HEK293 (cell line): ENCODE results near the gene ETS2.

Experiments
- CTCF ChIA-PET: fragments of 350-600 bp; formaldehyde crosslinking; extraction: SDS; loops from one replicate; lab custom pipeline; 2021; ENCODE audit warnings: antibody characterized with exemption; lab: Yijun Ruan, JAX
- POLR2A ChIA-PET: fragments of 300-600 bp; formaldehyde crosslinking; extraction: SDS; loops from one replicate; lab custom pipeline; 2020; ENCODE audit warnings: antibody characterized with exemption, inconsistent platforms; lab: Yijun Ruan, JAX
- H3K27ac ChIP-seq: fragments of 200-500 bp; sonication (Bioruptor generic); 2 replicates; pipeline ENCODE4 v1.5.1; 2014; ENCODE audit warnings: low read depth, low read length, control low read depth, inconsistent platforms; ENCODE audit errors: extremely low read depth
- H3K36me3 ChIP-seq, 2 experiments: fragments of 200-500 bp in 1 of 2; sonication (Bioruptor generic) in 1 of 2; 1 replicate in 1 of 2; 2 replicates in 1 of 2; pipeline ENCODE4 v1.5.1; 2014 to 2017; ENCODE audit warnings: inconsistent platforms in 2 of 2, low read length in 2 of 2; ENCODE audit not compliant: control insufficient read depth in 2 of 2, insufficient read depth in 1 of 2
- H3K4me1 ChIP-seq: fragments of 200-500 bp; sonication (Bioruptor generic); 2 replicates; pipeline ENCODE4 v1.5.1; 2014; ENCODE audit warnings: mild to moderate bottlenecking, low read length, inconsistent platforms; ENCODE audit not compliant: control insufficient read depth, insufficient read depth
- H3K4me3 ChIP-seq: 2 replicates; pipeline ENCODE4 v1.5.1; 2011; ENCODE audit warnings: low read depth, mild to moderate bottlenecking, control low read depth, low read length, moderate library complexity
- H3K9me3 ChIP-seq: fragments of 200-500 bp; sonication (Bioruptor generic); 2 replicates; pipeline ENCODE4 v1.5.1; 2014; ENCODE audit warnings: low read depth, low read length, inconsistent platforms; ENCODE audit not compliant: control insufficient read depth, insufficient read depth
- CTCF ChIP-seq: fragments of 450-650 bp; formaldehyde crosslinking; IDR thresholded peaks from 2 replicates; pipeline ENCODE4 v1.5.1; 2016; ENCODE audit warnings: missing biosample characterization, missing genetic modification characterization
- INSM2 ChIP-seq: fragments of 450-650 bp; formaldehyde crosslinking; IDR thresholded peaks from 2 replicates; pipeline ENCODE4 v1.5.1; 2016; ENCODE audit warnings: missing biosample characterization, missing genetic modification characterization
- KLF1 ChIP-seq: fragments of 450-650 bp; formaldehyde crosslinking; IDR thresholded peaks from 2 replicates; pipeline ENCODE4 v1.5.1; 2016; ENCODE audit warnings: missing biosample characterization, missing genetic modification characterization
- KLF10 ChIP-seq: fragments of 450-650 bp; IDR thresholded peaks from 2 replicates; pipeline ENCODE4 v1.5.1; 2018; ENCODE audit warnings: missing biosample characterization, mild to moderate bottlenecking, missing genetic modification characterization
- SCRT1 ChIP-seq: fragments of 450-650 bp; formaldehyde crosslinking; IDR thresholded peaks from 2 replicates; pipeline ENCODE4 v1.5.1; 2016; ENCODE audit warnings: missing biosample characterization, missing genetic modification characterization, borderline replicate concordance
- SETDB1 ChIP-seq: IDR thresholded peaks from one replicate; pipeline ENCODE4 v1.6.1; 2017; ENCODE audit warnings: mild to moderate bottlenecking, low read length, moderate library complexity, mixed read lengths; ENCODE audit not compliant: insufficient read length
- ZBTB11 ChIP-seq: fragments of 450-650 bp; formaldehyde crosslinking; conservative IDR thresholded peaks from 2 replicates; pipeline ENCODE4 v1.5.1; 2016; ENCODE audit warnings: low read depth, missing biosample characterization, missing genetic modification characterization
- ZNF146 ChIP-seq: fragments of 450-650 bp; formaldehyde crosslinking; IDR thresholded peaks from 2 replicates; pipeline ENCODE4 v1.5.1; 2016; ENCODE audit warnings: missing biosample characterization, missing genetic modification characterization
- ZNF202 ChIP-seq: fragments of 450-650 bp; formaldehyde crosslinking; IDR thresholded peaks from 2 replicates; pipeline ENCODE4 v1.5.1; 2016; ENCODE audit warnings: missing biosample characterization, missing genetic modification characterization, borderline replicate concordance
- ZNF266 ChIP-seq: fragments of 450-650 bp; formaldehyde crosslinking; IDR thresholded peaks from 2 replicates; pipeline ENCODE4 v1.5.1; 2016; ENCODE audit warnings: missing biosample characterization, missing genetic modification characterization, low read depth
- ZNF335 ChIP-seq: fragments of 450-650 bp; formaldehyde crosslinking; conservative IDR thresholded peaks from 2 replicates; pipeline ENCODE4 v1.5.1; 2016; ENCODE audit warnings: missing biosample characterization, missing genetic modification characterization
- ZNF398 ChIP-seq: fragments of 450-650 bp; formaldehyde crosslinking; IDR thresholded peaks from 2 replicates; pipeline ENCODE4 v1.5.1; 2017; ENCODE audit warnings: missing biosample characterization, missing genetic modification characterization
- ZNF521 ChIP-seq: fragments of 450-650 bp; formaldehyde crosslinking; IDR thresholded peaks from 2 replicates; pipeline ENCODE4 v1.5.1; 2017; ENCODE audit warnings: missing biosample characterization, mild to moderate bottlenecking, missing genetic modification characterization
- ZNF626 ChIP-seq: fragments of 450-650 bp; sonication (Bioruptor Pico); formaldehyde crosslinking; IDR thresholded peaks from 2 replicates; pipeline ENCODE4 v1.5.1; 2018; ENCODE audit warnings: missing biosample characterization, missing genetic modification characterization, inconsistent platforms
- TF ChIP-seq, protein P1 (sequence below): sonication (generic); formaldehyde crosslinking; IDR thresholded peaks from 2 replicates; pipeline ENCODE4 v1.8.1; 2022; ENCODE audit warnings: mild to moderate bottlenecking, moderate library complexity, missing genetic modification reagents
- TF ChIP-seq, protein P2 (sequence below): fragments of 450-650 bp; formaldehyde crosslinking; IDR thresholded peaks from 2 replicates; pipeline ENCODE4 v1.5.1; 2016; ENCODE audit warnings: missing biosample characterization, missing genetic modification characterization

Gene ETS2

DNA sequence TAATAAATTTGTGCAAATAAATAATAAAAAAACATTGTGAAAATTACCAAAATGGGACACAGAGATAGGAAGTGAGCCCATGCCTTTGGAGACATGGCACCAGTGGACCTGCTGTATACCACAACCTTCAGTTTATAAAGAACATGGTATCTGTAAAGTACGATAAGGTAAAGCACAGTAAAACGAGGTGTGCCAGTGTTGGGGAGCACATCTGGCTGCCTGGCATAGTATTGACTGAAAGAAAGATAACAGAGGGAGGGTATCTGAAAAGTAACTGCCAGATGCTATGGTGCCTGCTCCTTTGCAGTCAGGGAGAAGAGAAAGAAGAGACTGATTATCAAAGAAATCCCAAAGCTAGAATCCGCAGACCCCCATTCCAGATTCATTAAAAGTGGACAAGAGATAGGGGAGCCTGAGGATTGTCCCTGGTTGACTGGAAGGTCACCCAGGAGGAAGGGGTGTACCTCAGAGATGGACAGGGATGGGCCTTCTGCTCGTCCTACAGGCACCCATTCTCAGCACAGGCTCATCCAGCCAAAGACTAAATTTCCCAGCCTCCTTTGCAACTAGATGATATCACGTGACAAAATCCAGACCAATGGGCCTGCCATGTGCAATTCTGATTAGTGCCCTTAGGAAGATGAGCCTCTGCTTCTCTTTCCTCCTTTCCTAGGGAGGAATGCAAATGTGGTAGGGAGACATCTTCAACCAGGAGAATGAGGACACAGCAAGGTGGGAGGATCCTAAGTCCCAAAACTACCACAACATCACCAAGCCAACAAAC is 12.9 kb upstream of the ETS2 start:
- POLR2A ChIA-PET: no interaction called here
- H3K9me3 ChIP-seq: no peaks in the 10 kb centered on the region
- TF ChIP-seq, protein P1, sequence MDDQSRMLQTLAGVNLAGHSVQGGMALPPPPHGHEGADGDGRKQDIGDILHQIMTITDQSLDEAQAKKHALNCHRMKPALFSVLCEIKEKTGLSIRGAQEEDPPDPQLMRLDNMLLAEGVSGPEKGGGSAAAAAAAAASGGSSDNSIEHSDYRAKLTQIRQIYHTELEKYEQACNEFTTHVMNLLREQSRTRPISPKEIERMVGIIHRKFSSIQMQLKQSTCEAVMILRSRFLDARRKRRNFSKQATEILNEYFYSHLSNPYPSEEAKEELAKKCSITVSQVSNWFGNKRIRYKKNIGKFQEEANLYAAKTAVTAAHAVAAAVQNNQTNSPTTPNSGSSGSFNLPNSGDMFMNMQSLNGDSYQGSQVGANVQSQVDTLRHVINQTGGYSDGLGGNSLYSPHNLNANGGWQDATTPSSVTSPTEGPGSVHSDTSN (CRISPR knock-in tag): no peak
- TF ChIP-seq CTCF (tag by site-specific recombination) (no peak), ZNF335 (tag by site-specific recombination) (no peak), SETDB1 (no peak), ZNF266 (tag by site-specific recombination) (no peak), ZNF146 (no peak), KLF10 (no peak), ZNF521 (tag by site-specific recombination) (no peak), ZNF626 (no peak), ZBTB11 (tag by site-specific recombination) (no peak), KLF1 (tag by site-specific recombination) (no peak), ZNF398 (no peak), ZNF202 (no peak), INSM2 (tag by site-specific recombination) (no peak), SCRT1 (tag by site-specific recombination) (no peak)
- TF ChIP-seq, protein P2, sequence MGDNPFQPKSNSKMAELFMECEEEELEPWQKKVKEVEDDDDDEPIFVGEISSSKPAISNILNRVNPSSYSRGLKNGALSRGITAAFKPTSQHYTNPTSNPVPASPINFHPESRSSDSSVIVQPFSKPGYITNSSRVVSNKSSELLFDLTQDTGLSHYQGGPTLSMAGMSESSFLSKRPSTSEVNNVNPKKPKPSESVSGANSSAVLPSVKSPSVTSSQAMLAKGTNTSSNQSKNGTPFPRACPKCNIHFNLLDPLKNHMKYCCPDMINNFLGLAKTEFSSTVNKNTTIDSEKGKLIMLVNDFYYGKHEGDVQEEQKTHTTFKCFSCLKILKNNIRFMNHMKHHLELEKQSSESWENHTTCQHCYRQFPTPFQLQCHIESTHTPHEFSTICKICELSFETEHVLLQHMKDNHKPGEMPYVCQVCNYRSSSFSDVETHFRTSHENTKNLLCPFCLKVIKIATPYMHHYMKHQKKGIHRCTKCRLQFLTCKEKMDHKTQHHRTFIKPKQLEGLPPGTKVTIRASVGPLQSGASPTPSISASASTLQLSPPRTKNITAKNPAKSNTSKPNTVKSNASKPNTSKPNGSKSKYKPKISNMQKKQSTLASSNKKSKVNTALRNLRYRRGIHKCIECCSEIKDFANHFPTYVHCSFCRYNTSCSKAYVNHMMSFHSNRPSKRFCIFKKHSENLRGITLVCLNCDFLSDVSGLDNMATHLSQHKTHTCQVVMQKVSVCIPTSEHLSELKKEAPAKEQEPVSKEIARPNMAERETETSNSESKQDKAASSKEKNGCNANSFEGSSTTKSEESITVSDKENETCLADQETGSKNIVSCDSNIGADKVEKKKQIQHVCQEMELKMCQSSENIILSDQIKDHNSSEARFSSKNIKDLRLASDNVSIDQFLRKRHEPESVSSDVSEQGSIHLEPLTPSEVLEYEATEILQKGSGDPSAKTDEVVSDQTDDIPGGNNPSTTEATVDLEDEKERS: no peak
- CTCF ChIA-PET: no interaction called here
- no peak overlapping the region for H3K27ac ChIP-seq
- no peaks in the 10 kb centered on the region for H3K36me3 ChIP-seq
- H3K4me1 ChIP-seq: peaks cover 4% of the 10 kb centered on the region; the same call in 1 of the 2 replicates
- no peak overlapping the region for H3K4me3 ChIP-seq
